A549 (cell line): Measurements from ENCODE around the gene DTWD2. TPM values are rescaled to one million over a fixed set of nuclear protein-coding genes. Genes with fewer than 3 reads are reported as not detected.

Experiments
- ATAC-seq, 2 experiments: fragments of 200-7000 bp in 1 of 2; fragments of >200 bp in 1 of 2; cut with Nextera tagmentation in 1 of 2; cut with Tn5 transposase in 1 of 2; 3 replicates each; pipeline versions ENCODE4 v1.8.0 to v1.9.1; 2018 to 2020; ENCODE audit warnings: mild to moderate bottlenecking in 1 of 2, moderate library complexity in 1 of 2
- CTCF ChIA-PET: fragments of 300-600 bp; sonication (Branson Sonifier 250); formaldehyde crosslinking; extraction: SDS; loops from one replicate; lab custom pipeline; 2021; ENCODE audit warnings: antibody characterized with exemption, inconsistent platforms; lab: Yijun Ruan, JAX
- POLR2A ChIA-PET: fragments of 350-600 bp; formaldehyde crosslinking; extraction: SDS; loops from one replicate; lab custom pipeline; 2021; ENCODE audit warnings: antibody characterized with exemption, inconsistent platforms; lab: Yijun Ruan, JAX
- DNase-seq, 2 experiments: peaks; one replicate each; pipeline versions ENCODE4 v3.0.0 to v3.0.0-alpha.2; 2011 to 2016; ENCODE audit warnings: low read depth in 1 of 2, low spot score in 1 of 2
- FAIRE-seq: peaks from 2 replicates; lab custom pipeline; 2011; peaks lifted over from hg19 to GRCh38; lab: Jason Lieb, UNC
- H3K27ac ChIP-seq, 2 experiments: fragments of >200 bp; sonication (Bioruptor Twin); formaldehyde crosslinking; 3 replicates each; pipeline ENCODE4 v1.5.1; 2016 to 2017
- H3K4me1 ChIP-seq: fragments of >200 bp; sonication (Bioruptor Twin); formaldehyde crosslinking; 3 replicates; pipeline ENCODE4 v1.6.1; 2016
- H3K4me2 ChIP-seq: fragments of >200 bp; sonication (Bioruptor Twin); formaldehyde crosslinking; 3 replicates; pipeline ENCODE4 v1.6.1; 2016
- H3K4me3 ChIP-seq: fragments of >200 bp; sonication (Bioruptor Twin); formaldehyde crosslinking; 3 replicates; pipeline ENCODE4 v1.5.1; 2016
- H3K9me3 ChIP-seq: fragments of >200 bp; sonication (Bioruptor Twin); formaldehyde crosslinking; 3 replicates; pipeline ENCODE4 v1.6.1; 2016
- CBX2 ChIP-seq: fragments of 200-600 bp; sonication (generic); IDR thresholded peaks from 2 replicates; pipeline ENCODE4 v1.6.1; 2016; ENCODE audit warnings: low read depth, mild to moderate bottlenecking, borderline replicate concordance
- CHD2 ChIP-seq: fragments of 150-350 bp; IDR thresholded peaks from 2 replicates; pipeline ENCODE4 v1.6.1; 2014; ENCODE audit warnings: low read length; ENCODE audit not compliant: partially characterized antibody
- CHD4 ChIP-seq: fragments of 200-600 bp; sonication (generic); IDR thresholded peaks from 2 replicates; pipeline ENCODE4 v1.6.1; 2016; ENCODE audit warnings: antibody characterized with exemption, mild to moderate bottlenecking, borderline replicate concordance
- ELK1 ChIP-seq: fragments of 150-350 bp; IDR thresholded peaks from 2 replicates; pipeline ENCODE4 v1.6.1; 2014; ENCODE audit warnings: low read depth, mild to moderate bottlenecking, low read length
- ESRRA ChIP-seq: fragments of 150-350 bp; IDR thresholded peaks from 2 replicates; pipeline ENCODE4 v1.6.1; 2014; ENCODE audit warnings: mild to moderate bottlenecking, low read length, borderline replicate concordance
- FOSB ChIP-seq: fragments of 250-450 bp; sonication (Bioruptor Pico); IDR thresholded peaks from 2 replicates; pipeline ENCODE4 v1.5.0; 2020; ENCODE audit warnings: mild to moderate bottlenecking, moderate library complexity
- FOXS1 ChIP-seq: fragments of 250-450 bp; sonication (Bioruptor Pico); IDR thresholded peaks from 2 replicates; pipeline ENCODE4 v1.5.0; 2020; ENCODE audit warnings: mild to moderate bottlenecking, moderate library complexity
- HES2 ChIP-seq: fragments of >200 bp; sonication (Bioruptor Twin); formaldehyde crosslinking; IDR thresholded peaks from 2 replicates; pipeline ENCODE4 v1.6.1; 2016
- HEYL ChIP-seq: fragments of 250-450 bp; sonication (Bioruptor Pico); IDR thresholded peaks from 2 replicates; pipeline ENCODE4 v1.8.0; 2021; ENCODE audit warnings: mild to moderate bottlenecking, moderate library complexity
- KDM1A ChIP-seq: fragments of 200-600 bp; sonication (generic); IDR thresholded peaks from 2 replicates; pipeline ENCODE4 v1.6.1; 2016; ENCODE audit warnings: low read depth, mild to moderate bottlenecking
- KDM5A ChIP-seq: fragments of 200-600 bp; sonication (generic); IDR thresholded peaks from 2 replicates; pipeline ENCODE4 v1.6.1; 2016; ENCODE audit warnings: antibody characterized with exemption, mild to moderate bottlenecking
- NPAS2 ChIP-seq: fragments of 250-450 bp; sonication (Bioruptor Pico); IDR thresholded peaks from 2 replicates; pipeline ENCODE4 v1.8.0; 2022; ENCODE audit warnings: mild to moderate bottlenecking, moderate library complexity, borderline replicate concordance
- PBX3 ChIP-seq: IDR thresholded peaks from 2 replicates; pipeline ENCODE4 v1.6.1; 2012
- POLR2A ChIP-seq: IDR thresholded peaks from 2 replicates; pipeline ENCODE4 v1.6.1; 2012; ENCODE audit warnings: mild to moderate bottlenecking, low read length
- RAD21 ChIP-seq, 2 experiments: fragments of >200 bp in 1 of 2; sonication (Bioruptor Twin) in 1 of 2; formaldehyde crosslinking in 1 of 2; IDR thresholded peaks in 1 of 2; conservative IDR thresholded peaks in 1 of 2; 2 replicates in 1 of 2; 3 replicates in 1 of 2; pipeline ENCODE4 v1.6.1; 2012 to 2018; ENCODE audit warnings: inconsistent platforms in 1 of 2
- RFX5 ChIP-seq: fragments of 450-650 bp; IDR thresholded peaks from 2 replicates; pipeline ENCODE4 v1.7.1; 2014; ENCODE audit warnings: antibody characterized with exemption, mild to moderate bottlenecking, moderate library complexity
- RNF2 ChIP-seq: fragments of 200-600 bp; sonication (generic); IDR thresholded peaks from 2 replicates; pipeline ENCODE4 v1.6.1; 2016; ENCODE audit warnings: low read depth, mild to moderate bottlenecking, antibody characterized with exemption, moderate library complexity, borderline replicate concordance
- SREBF2 ChIP-seq: fragments of 450-650 bp; IDR thresholded peaks from 2 replicates; pipeline ENCODE4 v1.6.1; 2014; ENCODE audit warnings: mild to moderate bottlenecking, moderate library complexity
- TFCP2L1 ChIP-seq: fragments of 250-450 bp; sonication (Bioruptor Pico); IDR thresholded peaks from 2 replicates; pipeline ENCODE4 v1.5.0; 2021; ENCODE audit warnings: mild to moderate bottlenecking
- TP53 ChIP-seq: fragments of 250-450 bp; sonication (Bioruptor Pico); IDR thresholded peaks from 2 replicates; pipeline ENCODE4 v1.5.0; 2021; ENCODE audit warnings: mild to moderate bottlenecking, moderate library complexity
- USF2 ChIP-seq: fragments of 450-650 bp; IDR thresholded peaks from 2 replicates; pipeline ENCODE4 v1.6.1; 2014; ENCODE audit warnings: antibody characterized with exemption
- ZC3H11A ChIP-seq: fragments of 450-650 bp; IDR thresholded peaks from 2 replicates; pipeline ENCODE4 v1.6.1; 2014; ENCODE audit warnings: antibody characterized with exemption, mild to moderate bottlenecking
- WGBS: methylation state at CpG from one replicate; pipeline ENCODE4 v1.1.6; 2017; ENCODE audit errors: missing lambda C conversion rate; 5-methylcytosine and 5-hydroxymethylcytosine counted together
- polyA minus RNA-seq: library from RNA; depleted of rRNA, polyadenylated mRNA; stranded (reverse); fragments of >200 nt; gene quantifications from 2 replicates; pipeline ENCODE4 v1.2.3, GENCODE V29; 2011; rRNA and poly(A)+ RNA removed
- polyA plus RNA-seq, 4 experiments: library from polyadenylated mRNA; depleted of rRNA in 3 of 4; stranded (reverse); fragments of >200 nt; fragmentation: RNase III in 1 of 4; extraction: RNeasy Plus Mini Kit Qiagen cat#74134 plus additional on column Dnase treatment in 1 of 4; gene quantifications; 2 replicates in 3 of 4; 3 replicates in 1 of 4; pipeline ENCODE4 v1.2.3, GENCODE V29; 2011 to 2017
- TF ChIP-seq, protein P1 (sequence below): fragments of 250-450 bp; sonication (Bioruptor Pico); IDR thresholded peaks from 2 replicates; pipeline ENCODE4 v1.5.0; 2021; ENCODE audit warnings: mild to moderate bottlenecking, moderate library complexity, borderline replicate concordance
- TF ChIP-seq, protein P2 (sequence below): fragments of 200-600 bp; sonication (generic); IDR thresholded peaks from 2 replicates; pipeline ENCODE4 v1.6.1; 2016; ENCODE audit warnings: antibody characterized with exemption, mild to moderate bottlenecking, moderate library complexity
- TF ChIP-seq, protein P3 (sequence below): IDR thresholded peaks from 2 replicates; pipeline ENCODE4 v1.6.1; 2012; ENCODE audit warnings: low read depth, borderline replicate concordance

DTWD2 gene
- 4.1 and 4.8 TPM in 2 replicates for polyA plus RNA-seq (2011; rRNA removed)
- polyA plus RNA-seq (2012; cell fraction: cytosol; rRNA removed), result 2.1 and 2.3 TPM in 2 replicates
- 1.7 and 1.8 TPM in 2 replicates for polyA plus RNA-seq (2012; cell fraction: nucleus; rRNA removed)
- polyA plus RNA-seq (2017; fragmentation: RNase III; extraction: RNeasy Plus Mini Kit Qiagen cat#74134 plus additional on column Dnase treatment), result 3.6 to 4.0 TPM (median 3.7 TPM) in 3 replicates
- 2.7 and 3.2 TPM in 2 replicates for polyA minus RNA-seq

DNA sequence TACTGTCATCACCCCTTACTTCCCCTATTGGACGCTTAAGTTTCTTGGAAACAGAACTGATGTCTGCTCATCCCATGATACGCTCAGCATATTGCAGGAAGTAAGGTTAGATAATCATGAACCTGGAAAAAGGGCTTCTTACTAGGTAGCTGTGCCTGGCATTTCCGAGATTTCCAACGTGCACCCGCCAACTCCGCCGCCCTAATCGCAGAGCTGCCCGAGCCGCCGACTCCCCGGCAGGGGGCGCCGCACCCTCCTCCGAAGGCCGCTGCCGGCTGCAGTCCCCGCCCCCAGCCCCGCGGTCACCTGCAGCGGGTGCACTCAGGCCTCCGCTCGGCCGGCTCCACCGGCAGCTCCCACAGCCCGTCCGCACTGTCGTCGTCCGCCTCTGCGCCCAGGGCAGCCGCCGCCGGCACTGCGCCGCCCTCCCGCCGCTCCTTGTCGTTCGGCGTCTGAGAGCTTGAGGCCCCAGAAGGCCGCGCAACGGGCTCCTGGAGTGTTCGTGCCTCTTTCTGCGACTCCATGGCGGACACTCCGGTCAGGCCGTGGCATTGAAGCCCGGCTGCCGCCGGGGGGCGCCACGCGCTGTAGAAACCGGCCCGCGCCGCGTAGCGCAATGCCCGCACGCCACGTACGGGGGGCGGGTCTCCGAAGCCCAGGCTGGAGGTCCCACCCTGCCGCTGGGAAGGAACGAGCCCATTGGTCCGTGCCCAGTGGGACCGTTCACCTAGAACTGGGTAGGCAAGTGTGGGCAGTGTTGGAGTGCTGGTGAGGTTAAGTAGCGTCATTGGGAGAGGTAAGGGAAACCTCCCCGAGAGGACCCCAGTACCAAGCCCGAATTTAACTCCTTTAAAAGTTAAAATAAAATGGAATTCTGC is at the start of gene DTWD2:
Gene DTWD2 (minus strand): TSS at position 560 of the 878 bp plus-strand sequence. CDS start 36 bp downstream, at position 524.
- WGBS, result 1% methylated on average over 21 of the region's 74 CpGs
- ChIA-PET CTCF (interaction anchor here (0.6 to 8.5 kb wide), 86 partner anchors 8 to 1639 kb away, joined by 3 to 173 read pairs (median 4); partner anchors contain the start of genes DMXL1 and HSD17B4), POLR2A (interaction anchor here (0.6 to 2.3 kb wide), 10 partner anchors 17 to 464 kb away, joined by 3 to 22 read pairs (median 4); partner anchors contain the start of genes DMXL1 and HSD17B4)
- H3K4me2 ChIP-seq, result peak within 1 kb of the TSS; percentile 85
- peak; percentile 99 for ATAC-seq
- DNase-seq, result peak; percentile 94 to 95
- FAIRE-seq, result peak; percentile 13
- no peaks in the 10 kb centered on the region for H3K9me3 ChIP-seq
- H3K4me1 ChIP-seq, result peaks cover 16% of the 10 kb centered on the region; the same call in 2 of the 3 replicates
- H3K27ac ChIP-seq, result peak within 1 kb of the TSS; percentile 94 to 98
- peak within 1 kb of the TSS; percentile 54 for H3K4me3 ChIP-seq
- TF ChIP-seq ZC3H11A (no peak), USF2 (no peak), POLR2A (peak; percentile 84), RNF2 (no peak), KDM5A (no peak), FOXS1 (CRISPR knock-in tag) (no peak), CBX2 (no peak), NPAS2 (CRISPR knock-in tag) (no peak), KDM1A (no peak), HEYL (CRISPR knock-in tag) (no peak), RFX5 (no peak; the same call in 1 of the 2 replicates), HES2 (no peak), ESRRA (no peak), RAD21 (conservative IDR thresholded peaks at IDR 0.05 in 1 of 2, IDR thresholded peaks at IDR 0.05 in 1 of 2) (peak; percentile 78 to 95), CHD2 (no peak), PBX3 (no peak), CHD4 (no peak), SREBF2 (no peak), FOSB (CRISPR knock-in tag) (no peak), TFCP2L1 (no peak), ELK1 (no peak), TP53 (CRISPR knock-in tag) (no peak)
- TF ChIP-seq, protein P1, sequence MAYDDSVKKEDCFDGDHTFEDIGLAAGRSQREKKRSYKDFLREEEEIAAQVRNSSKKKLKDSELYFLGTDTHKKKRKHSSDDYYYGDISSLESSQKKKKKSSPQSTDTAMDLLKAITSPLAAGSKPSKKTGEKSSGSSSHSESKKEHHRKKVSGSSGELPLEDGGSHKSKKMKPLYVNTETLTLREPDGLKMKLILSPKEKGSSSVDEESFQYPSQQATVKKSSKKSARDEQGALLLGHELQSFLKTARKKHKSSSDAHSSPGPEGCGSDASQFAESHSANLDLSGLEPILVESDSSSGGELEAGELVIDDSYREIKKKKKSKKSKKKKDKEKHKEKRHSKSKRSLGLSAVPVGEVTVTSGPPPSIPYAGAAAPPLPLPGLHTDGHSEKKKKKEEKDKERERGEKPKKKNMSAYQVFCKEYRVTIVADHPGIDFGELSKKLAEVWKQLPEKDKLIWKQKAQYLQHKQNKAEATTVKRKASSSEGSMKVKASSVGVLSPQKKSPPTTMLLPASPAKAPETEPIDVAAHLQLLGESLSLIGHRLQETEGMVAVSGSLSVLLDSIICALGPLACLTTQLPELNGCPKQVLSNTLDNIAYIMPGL (CRISPR knock-in tag), result peak; percentile 99
- TF ChIP-seq, protein P2, sequence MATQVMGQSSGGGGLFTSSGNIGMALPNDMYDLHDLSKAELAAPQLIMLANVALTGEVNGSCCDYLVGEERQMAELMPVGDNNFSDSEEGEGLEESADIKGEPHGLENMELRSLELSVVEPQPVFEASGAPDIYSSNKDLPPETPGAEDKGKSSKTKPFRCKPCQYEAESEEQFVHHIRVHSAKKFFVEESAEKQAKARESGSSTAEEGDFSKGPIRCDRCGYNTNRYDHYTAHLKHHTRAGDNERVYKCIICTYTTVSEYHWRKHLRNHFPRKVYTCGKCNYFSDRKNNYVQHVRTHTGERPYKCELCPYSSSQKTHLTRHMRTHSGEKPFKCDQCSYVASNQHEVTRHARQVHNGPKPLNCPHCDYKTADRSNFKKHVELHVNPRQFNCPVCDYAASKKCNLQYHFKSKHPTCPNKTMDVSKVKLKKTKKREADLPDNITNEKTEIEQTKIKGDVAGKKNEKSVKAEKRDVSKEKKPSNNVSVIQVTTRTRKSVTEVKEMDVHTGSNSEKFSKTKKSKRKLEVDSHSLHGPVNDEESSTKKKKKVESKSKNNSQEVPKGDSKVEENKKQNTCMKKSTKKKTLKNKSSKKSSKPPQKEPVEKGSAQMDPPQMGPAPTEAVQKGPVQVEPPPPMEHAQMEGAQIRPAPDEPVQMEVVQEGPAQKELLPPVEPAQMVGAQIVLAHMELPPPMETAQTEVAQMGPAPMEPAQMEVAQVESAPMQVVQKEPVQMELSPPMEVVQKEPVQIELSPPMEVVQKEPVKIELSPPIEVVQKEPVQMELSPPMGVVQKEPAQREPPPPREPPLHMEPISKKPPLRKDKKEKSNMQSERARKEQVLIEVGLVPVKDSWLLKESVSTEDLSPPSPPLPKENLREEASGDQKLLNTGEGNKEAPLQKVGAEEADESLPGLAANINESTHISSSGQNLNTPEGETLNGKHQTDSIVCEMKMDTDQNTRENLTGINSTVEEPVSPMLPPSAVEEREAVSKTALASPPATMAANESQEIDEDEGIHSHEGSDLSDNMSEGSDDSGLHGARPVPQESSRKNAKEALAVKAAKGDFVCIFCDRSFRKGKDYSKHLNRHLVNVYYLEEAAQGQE, result no peak
- TF ChIP-seq, protein P3, sequence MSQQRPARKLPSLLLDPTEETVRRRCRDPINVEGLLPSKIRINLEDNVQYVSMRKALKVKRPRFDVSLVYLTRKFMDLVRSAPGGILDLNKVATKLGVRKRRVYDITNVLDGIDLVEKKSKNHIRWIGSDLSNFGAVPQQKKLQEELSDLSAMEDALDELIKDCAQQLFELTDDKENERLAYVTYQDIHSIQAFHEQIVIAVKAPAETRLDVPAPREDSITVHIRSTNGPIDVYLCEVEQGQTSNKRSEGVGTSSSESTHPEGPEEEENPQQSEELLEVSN, result 0 out of 2 replicates have a peak, but pooled peaks have one; percentile 17
